H9 (cell line): Measurements from ENCODE around the gene DNASE1L2. TPM values are rescaled to one million over a fixed set of nuclear protein-coding genes. Genes with fewer than 3 reads are reported as not detected.
A peak's percentile ranks its signal among the peaks of the same experiment; 100 is the strongest.

Experiments
- DNase-seq: peaks from one replicate; pipeline ENCODE4 v3.0.0-alpha.2; 2017
- H2AFZ ChIP-seq: one replicate; pipeline ENCODE4 v1.6.1; 2013; ENCODE audit warnings: mild to moderate bottlenecking, low read length, control low read depth, moderate library complexity
- H2AK5ac ChIP-seq: 2 replicates; pipeline ENCODE4 v1.6.1; 2013; ENCODE audit warnings: low read length, control low read depth, mixed read lengths; ENCODE audit not compliant: insufficient read length
- H2BK120ac ChIP-seq: one replicate; pipeline ENCODE4 v1.6.1; 2013; ENCODE audit warnings: low read depth, mild to moderate bottlenecking, low read length, control low read depth, inconsistent platforms; ENCODE audit not compliant: poor library complexity, severe bottlenecking
- H2BK12ac ChIP-seq: 2 replicates; pipeline ENCODE4 v1.6.1; 2013; ENCODE audit warnings: low read length, control low read depth, mixed read lengths, low read depth; ENCODE audit not compliant: insufficient read length
- H2BK15ac ChIP-seq: 2 replicates; pipeline ENCODE4 v1.6.1; 2013; ENCODE audit warnings: low read depth, low read length, control low read depth
- H2BK20ac ChIP-seq: one replicate; pipeline ENCODE4 v1.6.1; 2013; ENCODE audit warnings: low read depth, mild to moderate bottlenecking, low read length, control low read depth, inconsistent platforms; ENCODE audit not compliant: poor library complexity, severe bottlenecking
- H2BK5ac ChIP-seq: 2 replicates; pipeline ENCODE4 v1.6.1; 2013; ENCODE audit warnings: low read length, control low read depth, mixed read lengths; ENCODE audit not compliant: insufficient read length
- H3K14ac ChIP-seq: 2 replicates; pipeline ENCODE4 v1.6.1; 2013; ENCODE audit warnings: low read length, control low read depth; ENCODE audit not compliant: insufficient read depth
- H3K18ac ChIP-seq: 2 replicates; pipeline ENCODE4 v1.6.1; 2013; ENCODE audit warnings: low read depth, mild to moderate bottlenecking, mixed read lengths, low read length, control low read depth; ENCODE audit not compliant: insufficient read length
- H3K23ac ChIP-seq: 2 replicates; pipeline ENCODE4 v1.6.1; 2013; ENCODE audit warnings: low read length, control low read depth, mixed read lengths, low read depth; ENCODE audit not compliant: insufficient read length
- H3K23me2 ChIP-seq: 2 replicates; pipeline ENCODE4 v1.6.1; 2013; ENCODE audit warnings: low read depth, mild to moderate bottlenecking, mixed read lengths, low read length, control low read depth; ENCODE audit not compliant: insufficient read length, poor library complexity, severe bottlenecking
- H3K27ac ChIP-seq: 2 replicates; pipeline ENCODE4 v1.5.1; 2013; ENCODE audit warnings: low read length, control low read depth, mixed read lengths, low read depth; ENCODE audit not compliant: insufficient read length
- H3K27me3 ChIP-seq: 2 replicates; pipeline ENCODE4 v1.6.1; 2013; ENCODE audit warnings: low read length, control low read depth, inconsistent platforms; ENCODE audit not compliant: insufficient read depth
- H3K4ac ChIP-seq: 2 replicates; pipeline ENCODE4 v1.6.1; 2013; ENCODE audit warnings: low read depth, mild to moderate bottlenecking, control low read depth, inconsistent platforms, low read length, moderate library complexity
- H3K4me1 ChIP-seq: 2 replicates; pipeline ENCODE4 v1.6.1; 2013; ENCODE audit warnings: low read length, control low read depth, inconsistent platforms; ENCODE audit not compliant: insufficient read depth
- H3K4me2 ChIP-seq: 2 replicates; pipeline ENCODE4 v1.6.1; 2013; ENCODE audit warnings: low read length, control low read depth, mixed read lengths; ENCODE audit not compliant: insufficient read length, insufficient read depth
- H3K56ac ChIP-seq: 2 replicates; pipeline ENCODE4 v1.6.1; 2013; ENCODE audit warnings: low read depth, mild to moderate bottlenecking, mixed read lengths, low read length, control low read depth; ENCODE audit not compliant: insufficient read length
- H3K79me1 ChIP-seq: 2 replicates; pipeline ENCODE4 v1.6.1; 2013; ENCODE audit warnings: low read depth, mild to moderate bottlenecking, moderate library complexity, low read length, control low read depth, inconsistent platforms; ENCODE audit not compliant: insufficient read depth, poor library complexity, severe bottlenecking
- H3K79me2 ChIP-seq: 2 replicates; pipeline ENCODE4 v1.6.1; 2013; ENCODE audit warnings: low read length, control low read depth, inconsistent platforms; ENCODE audit not compliant: insufficient read depth
- H3K9ac ChIP-seq: 2 replicates; pipeline ENCODE4 v1.6.1; 2013; ENCODE audit warnings: low read length, control low read depth, mixed read lengths; ENCODE audit not compliant: insufficient read length; ENCODE audit errors: extremely low read depth
- H3K9me3 ChIP-seq: one replicate; pipeline ENCODE4 v1.6.1; 2013; ENCODE audit warnings: low read depth, low read length, inconsistent platforms; ENCODE audit not compliant: control insufficient read depth
- H3T11ph ChIP-seq: one replicate; pipeline ENCODE4 v1.6.1; 2013; ENCODE audit warnings: mild to moderate bottlenecking, low read length, control low read depth, inconsistent platforms
- H4K20me1 ChIP-seq: one replicate; pipeline ENCODE4 v1.6.1; 2013; ENCODE audit not compliant: control insufficient read depth, insufficient read length, insufficient read depth
- H4K5ac ChIP-seq: 2 replicates; pipeline ENCODE4 v1.6.1; 2013; ENCODE audit warnings: low read depth, mild to moderate bottlenecking, mixed read lengths, low read length, control low read depth; ENCODE audit not compliant: insufficient read length
- H4K8ac ChIP-seq: replicated peaks from 2 replicates; pipeline ENCODE4 v1.6.1; 2013; ENCODE audit warnings: low read length, control low read depth, mixed read lengths, low read depth; ENCODE audit not compliant: insufficient read length
- H4K91ac ChIP-seq: 2 replicates; pipeline ENCODE4 v1.6.1; 2013; ENCODE audit warnings: low read depth, mild to moderate bottlenecking, moderate library complexity, mixed read lengths, low read length, control low read depth; ENCODE audit not compliant: insufficient read length
- H3K27ac Mint-ChIP-seq, 3 experiments: 2 replicates in 2 of 3; 3 replicates in 1 of 3; pipeline ENCODE4 v1.8.0; 2020 to 2021; ENCODE audit warnings: mixed read lengths in 3 of 3, mild to moderate bottlenecking in 1 of 3, moderate library complexity in 1 of 3
- H3K27me3 Mint-ChIP-seq: 2 replicates; pipeline ENCODE4 v1.8.0; 2021; ENCODE audit warnings: low read depth, mild to moderate bottlenecking, moderate library complexity, mixed read lengths
- H3K36me3 Mint-ChIP-seq, 3 experiments: 2 replicates in 2 of 3; 3 replicates in 1 of 3; pipeline ENCODE4 v1.8.0; 2020 to 2021; ENCODE audit warnings: low read depth in 3 of 3, mixed read lengths in 3 of 3; ENCODE audit not compliant: insufficient read depth in 1 of 3
- H3K4me1 Mint-ChIP-seq, 2 experiments: 2 replicates each; pipeline ENCODE4 v1.8.0; 2020; ENCODE audit warnings: mixed read lengths in 2 of 2
- H3K4me3 Mint-ChIP-seq, 2 experiments: 2 replicates in 1 of 2; 3 replicates in 1 of 2; pipeline ENCODE4 v1.8.0; 2020 to 2021; ENCODE audit warnings: mild to moderate bottlenecking in 2 of 2, mixed read lengths in 2 of 2, moderate library complexity in 1 of 2
- H3K9me3 Mint-ChIP-seq, 2 experiments: 2 replicates in 1 of 2; 3 replicates in 1 of 2; pipeline ENCODE4 v1.8.0; 2020; ENCODE audit warnings: mild to moderate bottlenecking in 2 of 2, mixed read lengths in 2 of 2, moderate library complexity in 1 of 2
- WGBS: extraction: QIAGEN DNeasy Blood & Tissue Kit; methylation state at CpG from one replicate; pipeline ENCODE4 v1.1.7; 2013; ENCODE audit warnings: missing lambda C conversion rate, low lambda C conversion rate, mixed read lengths; ENCODE audit not compliant: insufficient read length; ENCODE audit errors: extremely low coverage; 5-methylcytosine and 5-hydroxymethylcytosine counted together
- total RNA-seq: library from RNA; stranded (reverse); gene quantifications from 2 replicates; pipeline ENCODE4 v1.2.1, GENCODE V29; 2021
- TF ChIP-seq, protein P1 (sequence below): fragments of 200-600 bp; sonication (generic); conservative IDR thresholded peaks from 3 replicates; pipeline ENCODE4 v1.8.0; 2021; ENCODE audit warnings: antibody characterized with exemption, mild to moderate bottlenecking

The DNASE1L2 gene
- total RNA-seq, 1 experiment from 2014 or later, result 2.5 TPM

DNA sequence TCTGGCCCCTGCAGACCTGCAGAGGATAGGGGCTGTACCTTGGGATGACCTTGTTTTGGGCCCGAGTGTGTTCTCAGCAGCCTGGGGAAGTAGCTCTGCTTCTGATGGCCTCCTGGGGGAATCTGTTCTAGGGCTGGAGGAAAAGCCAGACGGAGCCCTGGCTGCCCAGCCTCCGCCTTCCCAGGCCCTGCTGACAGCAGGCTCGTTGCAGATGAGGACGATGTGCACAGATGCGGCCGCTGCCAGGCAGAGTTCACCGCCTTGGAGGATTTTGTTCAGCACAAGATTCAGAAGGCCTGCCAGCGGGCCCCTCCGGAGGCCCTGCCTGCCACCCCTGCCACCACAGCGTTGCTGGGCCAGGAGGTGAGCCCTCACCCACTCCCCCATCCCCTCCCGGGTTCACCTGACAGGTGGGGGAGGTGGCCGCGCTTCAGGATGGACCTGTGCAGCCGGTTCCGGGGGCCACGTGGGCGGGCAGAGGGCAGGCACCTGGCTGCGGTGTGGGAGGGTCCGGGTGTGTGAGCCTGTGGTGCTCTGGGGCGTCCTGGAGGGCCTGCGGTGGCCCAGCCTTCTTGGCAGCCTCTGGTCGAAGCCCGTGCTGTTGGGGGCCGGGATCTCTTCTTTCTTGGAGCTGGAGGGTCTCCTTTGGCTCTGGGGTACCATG, 8.0 kb upstream of the DNASE1L2 start:
- Histone ChIP-seq H4K5ac (no peak overlapping the region), H3K27me3 (no peaks in the 10 kb centered on the region), H3K18ac (no peak overlapping the region), H2BK20ac (no peak overlapping the region), H3K9me3 (no peaks in the 10 kb centered on the region), H3K23ac (no peak overlapping the region), H2AK5ac (no peak overlapping the region), H4K8ac (no peak overlapping the region), H3K79me2 (peaks cover 5% of the 10 kb centered on the region; the same call in 1 of the 2 replicates), H2BK120ac (no peak overlapping the region), H2AFZ (no peak overlapping the region), H2BK12ac (no peak overlapping the region), H3K4ac (no peak overlapping the region), H3K79me1 (no peaks in the 10 kb centered on the region), H3K23me2 (no peaks in the 10 kb centered on the region), H3K14ac (no peak overlapping the region; the same call in 1 of the 2 replicates), H3T11ph (no peak overlapping the region), H3K27ac (no peak overlapping the region), H3K4me2 (no peak overlapping the region), H4K91ac (no peak overlapping the region), H3K4me1 (no peaks in the 10 kb centered on the region), H3K56ac (no peak overlapping the region), H4K20me1 (no peaks in the 10 kb centered on the region), H2BK5ac (no peak overlapping the region), H3K9ac (no peak overlapping the region), H2BK15ac (no peak overlapping the region)
- Mint-ChIP-seq H3K27ac (peak overlapping the region in 1 of 3 experiments; percentile 90; a peak in 1 of 7 replicates), H3K36me3 (peaks cover 0 to 22% (median 14%) of the 10 kb centered on the region in 3 experiments; a peak in 6 of 7 replicates), H3K27me3 (no peaks in the 10 kb centered on the region), H3K4me3 (no peak overlapping the region; a peak in 1 of 5 replicates), H3K9me3 (no peaks in the 10 kb centered on the region), H3K4me1 (peaks cover 3% of the 10 kb centered on the region in 2 experiments; a peak in 1 of 4 replicates)
- DNase-seq, result no peak
- WGBS, result no CpG with 5 or more reads among the region's 25 CpGs
- TF ChIP-seq, protein P1, sequence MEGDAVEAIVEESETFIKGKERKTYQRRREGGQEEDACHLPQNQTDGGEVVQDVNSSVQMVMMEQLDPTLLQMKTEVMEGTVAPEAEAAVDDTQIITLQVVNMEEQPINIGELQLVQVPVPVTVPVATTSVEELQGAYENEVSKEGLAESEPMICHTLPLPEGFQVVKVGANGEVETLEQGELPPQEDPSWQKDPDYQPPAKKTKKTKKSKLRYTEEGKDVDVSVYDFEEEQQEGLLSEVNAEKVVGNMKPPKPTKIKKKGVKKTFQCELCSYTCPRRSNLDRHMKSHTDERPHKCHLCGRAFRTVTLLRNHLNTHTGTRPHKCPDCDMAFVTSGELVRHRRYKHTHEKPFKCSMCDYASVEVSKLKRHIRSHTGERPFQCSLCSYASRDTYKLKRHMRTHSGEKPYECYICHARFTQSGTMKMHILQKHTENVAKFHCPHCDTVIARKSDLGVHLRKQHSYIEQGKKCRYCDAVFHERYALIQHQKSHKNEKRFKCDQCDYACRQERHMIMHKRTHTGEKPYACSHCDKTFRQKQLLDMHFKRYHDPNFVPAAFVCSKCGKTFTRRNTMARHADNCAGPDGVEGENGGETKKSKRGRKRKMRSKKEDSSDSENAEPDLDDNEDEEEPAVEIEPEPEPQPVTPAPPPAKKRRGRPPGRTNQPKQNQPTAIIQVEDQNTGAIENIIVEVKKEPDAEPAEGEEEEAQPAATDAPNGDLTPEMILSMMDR, result no peak
